ENCODE results near the gene TMEM138. TPM values are rescaled to one million over a fixed set of nuclear protein-coding genes. Genes with fewer than 3 reads are reported as not detected.
A peak's percentile ranks its signal among the peaks of the same experiment; 100 is the strongest.

The TMEM138 gene
- total and polyA plus RNA-seq, 2 of the 13 experiments (the other 11 are each of a cell fraction or from before 2014, with no cell fraction given) = 43.5 to 61.0 TPM

GRCh38 chr11:61334434-61335354, 27.5 kb upstream of the TMEM138 start (continued):
- no peak; the same call in 1 of the 2 replicates for TF ChIP-seq MAX (IDR thresholded peaks at IDR 0.05)
- peak; percentile 95 for TF ChIP-seq FOSL2 (CRISPR knock-in tag; IDR thresholded peaks at IDR 0.05)
- TF ChIP-seq, protein P1, sequence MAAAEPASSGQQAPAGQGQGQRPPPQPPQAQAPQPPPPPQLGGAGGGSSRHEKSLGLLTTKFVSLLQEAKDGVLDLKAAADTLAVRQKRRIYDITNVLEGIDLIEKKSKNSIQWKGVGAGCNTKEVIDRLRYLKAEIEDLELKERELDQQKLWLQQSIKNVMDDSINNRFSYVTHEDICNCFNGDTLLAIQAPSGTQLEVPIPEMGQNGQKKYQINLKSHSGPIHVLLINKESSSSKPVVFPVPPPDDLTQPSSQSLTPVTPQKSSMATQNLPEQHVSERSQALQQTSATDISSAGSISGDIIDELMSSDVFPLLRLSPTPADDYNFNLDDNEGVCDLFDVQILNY (CRISPR knock-in tag; conservative IDR thresholded peaks at IDR 0.05) = no peak
- 0 out of 2 replicates have a peak, but pooled peaks have one; percentile 41 for TF ChIP-seq KIAA2018 (CRISPR knock-in tag; IDR thresholded peaks at IDR 0.05; ENCODE audit: borderline replicate concordance)
- TF ChIP-seq ZNF746 (CRISPR knock-in tag; IDR thresholded peaks at IDR 0.05) = 0 out of 2 replicates have a peak, but pooled peaks have one; percentile 17
- no peak for TF ChIP-seq ZBTB7A (CRISPR knock-in tag; IDR thresholded peaks at IDR 0.05)
- TF ChIP-seq ZNF674 (CRISPR knock-in tag; IDR thresholded peaks at IDR 0.05; ENCODE audit: low read depth) = no peak
- TF ChIP-seq MAZ (IDR thresholded peaks at IDR 0.05; ENCODE audit: borderline replicate concordance, low read depth, low read length) = no peak
- TF ChIP-seq MAZ (CRISPR knock-in tag; IDR thresholded peaks at IDR 0.05; ENCODE audit: low read depth) = 0 out of 2 replicates have a peak, but pooled peaks have one; percentile 26
- no peak; the same call in 1 of the 2 replicates for TF ChIP-seq FOXC1 (CRISPR knock-in tag; IDR thresholded peaks at IDR 0.05; ENCODE audit: borderline replicate concordance)
- TF ChIP-seq E2F1 (CRISPR knock-in tag; IDR thresholded peaks at IDR 0.05) = no peak
- no peak for TF ChIP-seq ZNF557 (CRISPR knock-in tag; IDR thresholded peaks at IDR 0.05)
- TF ChIP-seq MTF2 (CRISPR knock-in tag; IDR thresholded peaks at IDR 0.05; ENCODE audit: borderline replicate concordance) = no peak
- TF ChIP-seq KDM3A (CRISPR knock-in tag; IDR thresholded peaks at IDR 0.05; ENCODE audit: low read depth) = no peak; the same call in 1 of the 2 replicates
- no peak for TF ChIP-seq NONO (IDR thresholded peaks at IDR 0.05)
- TF ChIP-seq NONO (CRISPR knock-in tag; conservative IDR thresholded peaks at IDR 0.05) = peak; percentile 86
- TF ChIP-seq, protein P2, sequence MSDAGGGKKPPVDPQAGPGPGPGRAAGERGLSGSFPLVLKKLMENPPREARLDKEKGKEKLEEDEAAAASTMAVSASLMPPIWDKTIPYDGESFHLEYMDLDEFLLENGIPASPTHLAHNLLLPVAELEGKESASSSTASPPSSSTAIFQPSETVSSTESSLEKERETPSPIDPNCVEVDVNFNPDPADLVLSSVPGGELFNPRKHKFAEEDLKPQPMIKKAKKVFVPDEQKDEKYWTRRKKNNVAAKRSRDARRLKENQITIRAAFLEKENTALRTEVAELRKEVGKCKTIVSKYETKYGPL (CRISPR knock-in tag; IDR thresholded peaks at IDR 0.05) = no peak
- no peak for TF ChIP-seq ZNF253 (CRISPR knock-in tag; IDR thresholded peaks at IDR 0.05; ENCODE audit: borderline replicate concordance)
